LNCAP (cell line): ENCODE results near the gene ELMO1.

ENCODE experiments used
- TF ChIP-seq, protein P1 (sequence below): fragments of 450-650 bp; IDR thresholded peaks from 2 replicates; pipeline ENCODE4 v1.5.1; 2017; ENCODE audit warnings: mild to moderate bottlenecking

The ELMO1 gene

DNA sequence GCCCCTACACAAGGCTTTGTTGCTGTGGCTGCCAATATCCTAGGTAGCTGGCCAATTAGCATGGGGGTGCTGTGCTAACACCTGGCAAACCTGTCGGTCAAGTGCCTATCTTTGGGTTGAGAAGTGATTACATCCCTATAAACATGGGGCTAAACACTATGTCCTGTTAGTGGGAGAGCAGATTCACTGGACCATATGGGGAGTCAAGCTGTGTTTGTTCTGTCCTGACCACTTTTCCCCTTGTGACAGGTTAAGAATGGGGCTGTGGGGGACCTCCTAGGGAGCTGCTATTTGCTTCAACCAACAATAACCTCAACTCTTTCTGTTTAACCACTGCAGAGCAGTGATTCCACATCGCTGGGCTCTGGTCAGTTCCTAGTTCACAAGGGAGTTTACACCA is 572.9 kb downstream of the ELMO1 start:
- TF ChIP-seq, protein P1, sequence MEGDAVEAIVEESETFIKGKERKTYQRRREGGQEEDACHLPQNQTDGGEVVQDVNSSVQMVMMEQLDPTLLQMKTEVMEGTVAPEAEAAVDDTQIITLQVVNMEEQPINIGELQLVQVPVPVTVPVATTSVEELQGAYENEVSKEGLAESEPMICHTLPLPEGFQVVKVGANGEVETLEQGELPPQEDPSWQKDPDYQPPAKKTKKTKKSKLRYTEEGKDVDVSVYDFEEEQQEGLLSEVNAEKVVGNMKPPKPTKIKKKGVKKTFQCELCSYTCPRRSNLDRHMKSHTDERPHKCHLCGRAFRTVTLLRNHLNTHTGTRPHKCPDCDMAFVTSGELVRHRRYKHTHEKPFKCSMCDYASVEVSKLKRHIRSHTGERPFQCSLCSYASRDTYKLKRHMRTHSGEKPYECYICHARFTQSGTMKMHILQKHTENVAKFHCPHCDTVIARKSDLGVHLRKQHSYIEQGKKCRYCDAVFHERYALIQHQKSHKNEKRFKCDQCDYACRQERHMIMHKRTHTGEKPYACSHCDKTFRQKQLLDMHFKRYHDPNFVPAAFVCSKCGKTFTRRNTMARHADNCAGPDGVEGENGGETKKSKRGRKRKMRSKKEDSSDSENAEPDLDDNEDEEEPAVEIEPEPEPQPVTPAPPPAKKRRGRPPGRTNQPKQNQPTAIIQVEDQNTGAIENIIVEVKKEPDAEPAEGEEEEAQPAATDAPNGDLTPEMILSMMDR: no peak

DNA sequence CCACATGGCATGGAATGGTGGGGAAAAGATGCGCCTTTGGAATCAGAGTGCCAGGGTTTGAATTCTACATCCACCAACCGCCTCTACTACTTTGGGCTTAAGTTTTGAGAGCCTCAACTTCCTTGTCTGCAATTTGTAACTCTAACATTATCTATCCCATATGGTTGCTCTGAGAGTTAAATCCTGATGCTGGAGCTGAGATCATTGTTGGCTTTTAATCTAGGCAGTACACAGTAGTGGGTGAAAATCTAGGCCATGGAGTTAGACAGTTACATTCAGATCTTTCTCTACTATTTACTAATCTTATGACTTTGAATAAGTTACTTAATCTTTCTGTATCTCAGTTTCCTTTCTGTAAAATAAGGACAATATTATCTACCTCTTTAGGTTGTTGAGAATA is 574.6 kb downstream of the ELMO1 start:
- TF ChIP-seq, protein P1: no peak

DNA sequence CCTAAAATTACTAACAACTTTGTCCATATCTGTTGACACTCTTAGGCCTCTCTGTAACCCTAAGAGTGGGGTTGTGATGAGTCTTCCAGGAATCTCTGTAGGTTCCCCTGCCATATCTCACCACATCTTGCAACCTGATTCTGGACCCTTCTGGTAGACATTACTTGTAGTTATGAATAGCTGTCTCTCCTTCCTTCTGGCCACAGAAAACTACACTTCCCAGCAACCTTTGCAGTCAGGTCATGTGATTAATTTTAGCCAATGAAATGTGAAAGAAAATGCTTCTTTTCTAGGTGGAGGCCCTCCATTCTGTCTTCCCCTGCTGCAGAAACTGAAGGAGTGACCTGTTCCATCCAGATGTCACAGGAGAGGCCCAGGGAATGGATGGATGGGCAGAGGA is 576.8 kb downstream of the ELMO1 start:
- TF ChIP-seq, protein P1: no peak

DNA sequence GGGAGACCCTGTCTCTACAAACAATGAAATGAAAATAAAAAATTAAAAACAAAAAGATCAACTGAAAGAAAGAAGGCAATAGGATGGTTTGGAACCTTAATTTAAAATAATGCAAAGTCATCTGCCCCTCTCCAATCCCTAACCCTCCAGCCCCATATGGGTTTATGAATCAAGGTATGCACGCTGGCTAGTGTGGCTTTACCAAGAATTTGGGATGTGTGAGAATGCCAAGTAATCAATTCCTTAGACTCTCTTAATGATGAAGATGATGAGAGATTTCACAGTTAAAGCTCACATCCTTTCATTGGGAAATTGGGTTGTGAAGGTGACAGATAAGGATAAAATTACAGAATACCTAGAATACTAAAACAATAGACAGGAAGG is 577.3 kb downstream of the ELMO1 start:
- TF ChIP-seq, protein P1: no peak

DNA sequence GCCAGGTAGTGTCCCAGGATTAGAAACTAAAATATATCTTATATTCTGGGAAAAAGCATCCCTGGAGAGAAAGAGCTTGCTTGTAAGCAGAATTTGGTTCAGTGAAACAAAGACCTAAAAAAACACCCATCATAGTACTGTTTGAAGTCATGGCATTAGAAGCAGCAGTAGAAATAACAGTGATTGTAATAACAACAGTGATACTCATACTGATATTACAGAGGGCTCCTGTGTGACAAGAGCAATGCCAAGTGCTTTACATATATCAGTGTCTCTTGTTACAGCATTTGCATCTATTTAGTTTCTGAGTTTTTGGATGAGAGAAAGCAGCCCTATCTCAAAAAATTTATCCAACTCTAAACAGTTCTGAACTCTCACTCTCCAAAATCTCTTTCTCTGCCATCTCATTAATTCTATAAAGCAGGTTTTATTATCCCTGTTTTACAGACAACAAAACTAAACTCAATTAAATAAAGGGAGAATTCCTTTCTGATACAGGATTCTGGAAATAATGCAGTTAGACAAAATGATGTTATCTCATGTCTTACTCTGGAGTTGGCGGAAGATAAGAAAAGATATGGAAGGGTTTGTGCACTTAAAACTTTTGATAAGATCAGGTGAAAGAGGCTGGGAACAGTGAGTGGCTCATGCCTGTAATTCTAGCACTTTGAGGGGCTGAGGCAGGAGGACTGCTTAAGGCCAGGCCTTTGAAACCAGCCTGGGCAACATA is 577.9 kb downstream of the ELMO1 start:
- TF ChIP-seq, protein P1: no peak

DNA sequence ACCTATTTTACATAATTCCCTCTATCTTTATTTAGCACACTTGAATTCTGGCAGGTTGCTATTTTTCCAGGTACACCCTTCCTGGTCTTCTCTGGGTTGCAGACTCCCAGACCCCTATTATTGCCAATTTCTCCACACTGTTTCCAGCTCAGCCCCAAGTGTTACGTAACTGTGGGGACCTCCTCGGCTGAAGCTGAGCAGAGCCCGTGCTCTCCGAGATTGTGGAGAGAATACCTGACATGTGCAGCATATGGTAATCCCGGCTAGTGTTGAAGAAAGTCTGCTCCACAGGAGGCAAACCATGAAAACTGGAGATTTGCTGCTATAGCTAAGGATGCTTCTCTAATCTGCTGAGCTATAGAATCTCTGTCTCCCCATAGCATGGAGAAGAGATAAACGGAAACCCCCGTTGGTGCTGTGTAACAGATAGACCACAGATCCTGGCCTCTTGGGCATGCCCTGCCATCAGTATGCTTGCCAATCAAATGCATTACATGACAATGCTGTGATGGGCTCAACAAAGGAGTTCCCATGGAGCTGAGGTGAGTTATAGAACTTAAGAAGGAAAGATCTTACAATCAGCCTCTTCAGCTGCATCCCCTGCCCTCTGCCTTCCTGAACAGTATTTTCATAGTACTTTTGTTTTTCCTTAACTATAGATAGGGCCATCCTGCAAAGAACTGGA is 579.8 kb downstream of the ELMO1 start:
- TF ChIP-seq, protein P1: no peak

DNA sequence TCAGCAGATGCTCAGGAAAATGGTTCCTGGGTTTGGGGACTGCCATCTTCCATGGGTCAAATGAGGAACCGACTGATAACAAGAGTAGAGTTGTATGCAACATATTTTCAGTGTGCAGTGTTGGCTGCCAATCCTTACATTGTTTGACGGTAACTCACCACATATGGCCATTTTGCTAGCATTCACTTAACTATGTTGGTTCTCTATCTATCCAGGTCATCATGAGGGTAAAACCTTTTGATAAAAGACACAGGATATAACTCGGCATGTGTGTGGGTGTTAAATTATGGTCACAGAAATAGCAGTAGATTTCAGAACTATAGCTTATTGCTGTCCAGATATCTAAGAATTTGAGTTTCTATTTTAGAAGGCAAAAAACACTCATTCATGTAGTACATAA is 583.6 kb downstream of the ELMO1 start:
- TF ChIP-seq, protein P1: no peak
